HCT116 (cell line): Measurements from ENCODE around the gene BEND3. TPM values are rescaled to one million over a fixed set of nuclear protein-coding genes. Genes with fewer than 3 reads are reported as not detected.

Source experiments
- ATAC-seq: fragments of 200-7000 bp; cut with Tn5 transposase; 2 replicates; pipeline ENCODE4 v1.9.1; 2020; ENCODE audit warnings: mild to moderate bottlenecking, moderate library complexity
- BruUV-seq: library from RNA; stranded (reverse); fragments of 400-500 nt; replicated peaks from 2 replicates; lab custom pipeline; 2021; lab: Mats Ljungman, UMichigan
- CTCF ChIA-PET: fragments of 300-600 bp; sonication (Branson Sonifier 250); formaldehyde crosslinking; loops from one replicate; lab custom pipeline; 2021; ENCODE audit warnings: antibody characterized with exemption; lab: Charles Lee
- POLR2A ChIA-PET: fragments of 300-600, 350-600 bp; sonication (Branson Sonifier 250); formaldehyde crosslinking; loops from one replicate; lab custom pipeline; 2021; ENCODE audit warnings: antibody characterized with exemption; lab: Charles Lee
- RAD21 ChIA-PET, 2 experiments: fragments of 300-600 bp; sonication (Branson Sonifier 250); formaldehyde crosslinking; loops; one replicate each; lab custom pipeline; 2023; ENCODE audit warnings: low total read pairs in 2 of 2; ENCODE audit not compliant: uncharacterized antibody in 2 of 2, unreplicated experiment in 2 of 2, low non-redundant PET in 1 of 2; lab: Charles Lee
- DNase-seq: peaks from one replicate; pipeline ENCODE4 v3.0.0-alpha.2; 2010; ENCODE audit warnings: low read depth, low spot score
- H2AFZ ChIP-seq: fragments of 200-600 bp; shearing (Covaris generic), sonication (generic); 2 replicates; pipeline ENCODE4 v1.6.1; 2017; ENCODE audit warnings: low read depth, mixed run types, mixed read lengths, antibody characterized with exemption, low read length; ENCODE audit not compliant: poor library complexity, severe bottlenecking
- H3K27ac ChIP-seq: 2 replicates; pipeline ENCODE4 v1.5.1; 2012; ENCODE audit warnings: low read depth, low read length
- H3K27me3 ChIP-seq: fragments of 200-600 bp; sonication (generic); 2 replicates; pipeline ENCODE4 v1.6.1; 2016; ENCODE audit warnings: mixed run types, low read length, mixed read lengths; ENCODE audit not compliant: insufficient read depth
- H3K36me3 ChIP-seq, 2 experiments: fragments of 200-500 bp in 1 of 2; fragments of 200-600 bp in 1 of 2; sonication (Bioruptor generic) in 1 of 2; sonication (generic) in 1 of 2; 2 replicates each; pipeline versions ENCODE4 v1.5.1 to v1.6.1; 2014 to 2016; ENCODE audit warnings: low read length in 2 of 2, inconsistent platforms in 1 of 2, mixed read lengths in 1 of 2, mixed run types in 1 of 2; ENCODE audit not compliant: insufficient read depth in 2 of 2, control insufficient read depth in 1 of 2
- H3K4me1 ChIP-seq, 2 experiments: fragments of 200-600 bp in 1 of 2; sonication (generic) in 1 of 2; 2 replicates each; pipeline versions ENCODE4 v1.5.1 to v1.6.1; 2012 to 2017; ENCODE audit warnings: low read length in 2 of 2, inconsistent platforms in 1 of 2, mild to moderate bottlenecking in 1 of 2, mixed read lengths in 1 of 2, mixed run types in 1 of 2, moderate library complexity in 1 of 2; ENCODE audit not compliant: insufficient read depth in 2 of 2, control insufficient read depth in 1 of 2
- H3K4me2 ChIP-seq: fragments of 200-600 bp; sonication (generic); 2 replicates; pipeline ENCODE4 v1.6.1; 2017; ENCODE audit warnings: mixed run types, low read length, mixed read lengths
- H3K4me3 ChIP-seq, 2 experiments: fragments of 200-600 bp in 1 of 2; sonication (generic) in 1 of 2; replicated peaks in 1 of 2; 2 replicates each; pipeline ENCODE4 v1.5.1; 2011 to 2016; ENCODE audit warnings: low read length in 2 of 2, control low read depth in 1 of 2, low read depth in 1 of 2, mild to moderate bottlenecking in 1 of 2, mixed read lengths in 1 of 2, mixed run types in 1 of 2
- H3K79me2 ChIP-seq: fragments of 200-600 bp; sonication (generic); 2 replicates; pipeline ENCODE4 v1.6.1; 2017; ENCODE audit warnings: mild to moderate bottlenecking, mixed run types, low read length, moderate library complexity, mixed read lengths; ENCODE audit not compliant: insufficient read depth
- H3K9ac ChIP-seq: fragments of 200-600 bp; sonication (generic); 2 replicates; pipeline ENCODE4 v1.6.1; 2016; ENCODE audit warnings: low read length, mixed read lengths
- H3K9me2 ChIP-seq: fragments of 200-600 bp; sonication (generic), shearing (Covaris generic); 2 replicates; pipeline ENCODE4 v1.6.1; 2017; ENCODE audit warnings: mixed run types, mild to moderate bottlenecking, moderate library complexity; ENCODE audit not compliant: insufficient read depth
- H3K9me3 ChIP-seq, 2 experiments: fragments of 200-500 bp in 1 of 2; fragments of 200-600 bp in 1 of 2; sonication (Bioruptor generic) in 1 of 2; sonication (generic) in 1 of 2; 2 replicates each; pipeline ENCODE4 v1.6.1; 2014 to 2017; ENCODE audit warnings: low read length in 2 of 2, mixed read lengths in 2 of 2, inconsistent platforms in 1 of 2, low read depth in 1 of 2, mild to moderate bottlenecking in 1 of 2, mixed run types in 1 of 2, moderate library complexity in 1 of 2; ENCODE audit not compliant: control insufficient read depth in 1 of 2, insufficient read depth in 1 of 2
- H4K20me1 ChIP-seq: fragments of 200-600 bp; sonication (generic), shearing (Covaris generic); 2 replicates; pipeline ENCODE4 v1.6.1; 2017; ENCODE audit warnings: mixed run types, mild to moderate bottlenecking, moderate library complexity; ENCODE audit not compliant: insufficient read depth
- ATF3 ChIP-seq: IDR thresholded peaks from 2 replicates; pipeline ENCODE4 v1.6.1; 2012
- CBX3 ChIP-seq: IDR thresholded peaks from 2 replicates; pipeline ENCODE4 v1.6.1; 2012; ENCODE audit warnings: low read depth
- CEBPB ChIP-seq: IDR thresholded peaks from 2 replicates; pipeline ENCODE4 v1.6.1; 2012; ENCODE audit warnings: low read depth
- CTCF ChIP-seq, 3 experiments: fragments of 200-600 bp in 1 of 3; sonication (generic) in 1 of 3; IDR thresholded peaks in 2 of 3; conservative IDR thresholded peaks in 1 of 3; 2 replicates each; pipeline ENCODE4 v1.5.1; 2012 to 2017; ENCODE audit warnings: low read depth in 2 of 3, low read length in 2 of 3, antibody characterized with exemption in 1 of 3, borderline replicate concordance in 1 of 3, control low read depth in 1 of 3, mild to moderate bottlenecking in 1 of 3, mixed read lengths in 1 of 3, mixed run types in 1 of 3, moderate library complexity in 1 of 3; ENCODE audit not compliant: insufficient read depth in 1 of 3
- EGR1 ChIP-seq: IDR thresholded peaks from 2 replicates; pipeline ENCODE4 v1.6.1; 2012; ENCODE audit warnings: low read depth
- ELF1 ChIP-seq: IDR thresholded peaks from 2 replicates; pipeline ENCODE4 v1.6.1; 2012; ENCODE audit warnings: low read depth, borderline replicate concordance
- EZH2phosphoT487 ChIP-seq: fragments of 200-600 bp; IDR thresholded peaks from 2 replicates; pipeline ENCODE4 v1.6.1; 2018; ENCODE audit warnings: antibody characterized with exemption, borderline replicate concordance
- FOSL1 ChIP-seq: IDR thresholded peaks from 2 replicates; pipeline ENCODE4 v1.6.1; 2012; ENCODE audit warnings: low read depth
- JUND ChIP-seq: IDR thresholded peaks from 2 replicates; pipeline ENCODE4 v1.6.1; 2012
- POLR2A ChIP-seq: IDR thresholded peaks from 2 replicates; pipeline ENCODE4 v1.7.0; 2011; ENCODE audit warnings: borderline replicate concordance; ENCODE audit not compliant: insufficient read depth, insufficient read length; ENCODE audit errors: extremely low read depth
- POLR2AphosphoS5 ChIP-seq: IDR thresholded peaks from 2 replicates; pipeline ENCODE4 v1.6.1; 2011; ENCODE audit warnings: mild to moderate bottlenecking, low read depth, low read length, moderate library complexity
- RAD21 ChIP-seq: IDR thresholded peaks from 2 replicates; pipeline ENCODE4 v1.6.1; 2012; ENCODE audit warnings: low read depth, mild to moderate bottlenecking
- REST ChIP-seq: IDR thresholded peaks from 2 replicates; pipeline ENCODE4 v1.6.1; 2012; ENCODE audit warnings: low read depth
- SP1 ChIP-seq: IDR thresholded peaks from 2 replicates; pipeline ENCODE4 v1.6.1; 2012; ENCODE audit warnings: low read depth
- SRF ChIP-seq: IDR thresholded peaks from 2 replicates; pipeline ENCODE4 v1.6.1; 2012; ENCODE audit warnings: low read depth
- TCF7L2 ChIP-seq: IDR thresholded peaks from 2 replicates; pipeline ENCODE4 v1.7.0; 2011; ENCODE audit warnings: borderline replicate concordance, inconsistent platforms; ENCODE audit not compliant: insufficient read depth, insufficient read length; ENCODE audit errors: extremely low read depth
- YY1 ChIP-seq: IDR thresholded peaks from 2 replicates; pipeline ENCODE4 v1.6.1; 2011; ENCODE audit warnings: low read length, low read depth, moderate library complexity, mild to moderate bottlenecking; ENCODE audit not compliant: insufficient replicate concordance; ENCODE audit errors: extremely low read depth
- ZBTB33 ChIP-seq: IDR thresholded peaks from 2 replicates; pipeline ENCODE4 v1.6.1; 2011; ENCODE audit warnings: mild to moderate bottlenecking, low read length, moderate library complexity; ENCODE audit not compliant: insufficient replicate concordance; ENCODE audit errors: extremely low read depth
- ZFX ChIP-seq: fragments of 450-650 bp; IDR thresholded peaks from 2 replicates; pipeline ENCODE4 v1.6.1; 2017
- ZNF274 ChIP-seq: fragments of 200-500 bp; sonication (Bioruptor generic); IDR thresholded peaks from 2 replicates; pipeline ENCODE4 v1.6.1; 2014; ENCODE audit warnings: mild to moderate bottlenecking, low read depth, low read length, inconsistent platforms
- intact Hi-C: fragments of 100-400 bp; cut with micrococcal nuclease; formaldehyde crosslinking; loops from 2 replicates; pipeline ENCODE4 v1.10.0; 2022
- total RNA-seq: library from RNA; stranded (reverse); gene quantifications from one replicate; pipeline ENCODE4 v1.2.1, GENCODE V29; 2021; ENCODE audit not compliant: unreplicated experiment

Gene BEND3
- total RNA-seq, 1 experiment from 2014 or later = 6.3 TPM

- Histone ChIP-seq H3K9me3 (no peaks in the 10 kb centered on the region), H2AFZ (no peak overlapping the region), H3K27me3 (no peaks in the 10 kb centered on the region), H3K27ac (no peak overlapping the region), H3K4me2 (no peak overlapping the region), H3K4me1 (peaks cover 0 to 3% of the 10 kb centered on the region in 2 experiments; a peak in 1 of 4 replicates), H3K36me3 (no peaks in the 10 kb centered on the region), H3K79me2 (no peaks in the 10 kb centered on the region), H3K4me3 (no peak overlapping the region), H3K9me2 (no peaks in the 10 kb centered on the region), H4K20me1 (no peaks in the 10 kb centered on the region), H3K9ac (no peak overlapping the region)
- POLR2A ChIA-PET = no interaction called here
- TF ChIP-seq CEBPB (no peak), CTCF (IDR thresholded peaks at IDR 0.05 in 2 of 3, conservative IDR thresholded peaks at IDR 0.05 in 1 of 3; ENCODE audit: borderline replicate concordance in 1 of 3, insufficient read depth in 1 of 3, low read depth in 2 of 3, low read length in 2 of 3) (no peak), ZFX (no peak), SRF (no peak), RAD21 (no peak), JUND (no peak), ZNF274 (no peak), EGR1 (no peak), POLR2A (no peak), FOSL1 (no peak), SP1 (no peak), POLR2AphosphoS5 (no peak), EZH2phosphoT487 (no peak), ATF3 (no peak), YY1 (no peak), ELF1 (no peak), CBX3 (no peak), REST (no peak), TCF7L2 (no peak), ZBTB33 (no peak)
- CTCF ChIA-PET = interaction anchor here (1.8 kb wide), 1 partner anchor 12 kb away, joined by 5 read pairs; no protein-coding TSS in a partner anchor
- RAD21 ChIA-PET = no interaction called here
- no TSS peak for BruUV-seq
- intact Hi-C loops = no loop called here
- no peak for ATAC-seq
- DNase-seq = no peak
Measured at GRCh38 chr6:107102414-107102805, 12.9 kb downstream of the BEND3 start.
